Activated T-cell treated with anti-CD3 and anti-CD28 coated beads, Interleukin-2, amount 50 U/mL, for 24 hours (primary cell): ENCODE results near the gene IQCK.

Experiments
- DNase-seq: peaks from one replicate; pipeline ENCODE4 v3.0.0-alpha.2; 2020
- H3K27ac Mint-ChIP-seq: 2 replicates; pipeline ENCODE4 v1.8.0; 2020; ENCODE audit warnings: mild to moderate bottlenecking, mixed read lengths
- H3K27me3 Mint-ChIP-seq: 2 replicates; pipeline ENCODE4 v1.8.0; 2020; ENCODE audit warnings: mixed read lengths
- H3K36me3 Mint-ChIP-seq: 2 replicates; pipeline ENCODE4 v1.8.0; 2020; ENCODE audit warnings: low read depth, mixed read lengths
- H3K4me1 Mint-ChIP-seq: 2 replicates; pipeline ENCODE4 v1.8.0; 2020; ENCODE audit warnings: low read depth, mixed read lengths
- H3K4me3 Mint-ChIP-seq: 2 replicates; pipeline ENCODE4 v1.8.0; 2020; ENCODE audit warnings: mild to moderate bottlenecking, moderate library complexity, mixed read lengths
- H3K9me3 Mint-ChIP-seq: 2 replicates; pipeline ENCODE4 v1.8.0; 2020; ENCODE audit warnings: mixed read lengths

The IQCK gene

DNA sequence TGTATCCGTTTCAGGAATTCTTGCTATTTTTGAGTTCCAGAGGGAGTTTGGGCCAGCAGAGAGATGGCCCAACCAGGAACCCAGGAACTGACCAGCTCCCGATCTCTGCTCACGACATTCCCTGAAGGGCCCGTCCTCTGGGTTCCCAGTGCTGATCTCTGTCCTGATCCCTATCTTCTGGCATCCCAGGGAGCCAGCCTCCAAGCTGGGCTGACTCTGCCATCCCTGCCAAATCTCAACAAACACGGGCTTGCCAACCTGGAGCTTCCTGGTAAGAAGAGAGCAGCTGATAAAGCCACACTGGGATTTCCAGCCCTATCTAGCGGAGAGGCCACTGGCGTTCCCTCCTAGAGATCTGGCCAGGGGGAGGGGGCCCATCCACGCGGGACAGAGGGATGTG, 150.3 kb downstream of the IQCK start:
- no peaks in the 10 kb centered on the region for H3K36me3 Mint-ChIP-seq
- no peak overlapping the region for H3K4me3 Mint-ChIP-seq
- H3K4me1 Mint-ChIP-seq = no peaks in the 10 kb centered on the region

DNA sequence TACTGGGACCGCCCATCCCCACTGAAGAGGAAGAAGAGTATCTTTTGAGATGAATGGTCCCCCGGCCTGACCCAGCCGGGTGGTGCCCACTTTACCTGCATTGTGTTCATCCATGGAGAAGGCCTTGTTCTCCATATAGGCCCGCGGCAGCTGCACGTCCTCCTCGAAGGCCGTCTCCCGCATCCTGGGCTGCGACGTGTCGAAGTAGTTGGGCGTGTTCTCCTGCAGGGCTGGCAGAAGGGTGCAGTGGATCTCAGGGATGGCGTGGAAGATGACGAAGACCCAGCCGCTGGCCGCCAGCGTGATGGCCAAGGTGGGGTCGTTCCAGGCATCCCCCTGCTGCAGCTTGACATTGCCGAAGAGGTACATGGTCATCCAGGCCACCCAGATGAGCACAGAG, 153.7 kb downstream of the IQCK start:
- H3K36me3 Mint-ChIP-seq = no peaks in the 10 kb centered on the region
- DNase-seq = no peak
- H3K4me1 Mint-ChIP-seq = no peaks in the 10 kb centered on the region
- no peak overlapping the region for H3K4me3 Mint-ChIP-seq
- H3K27ac Mint-ChIP-seq = no peak overlapping the region
- H3K9me3 Mint-ChIP-seq = no peaks in the 10 kb centered on the region
- peaks cover 3% of the 10 kb centered on the region for H3K27me3 Mint-ChIP-seq

More for the DNA sequence above, 150.3 kb downstream of the IQCK start:
- DNase-seq = no peak
- no peak overlapping the region for H3K27ac Mint-ChIP-seq
- H3K27me3 Mint-ChIP-seq = peaks cover 3% of the 10 kb centered on the region
- no peaks in the 10 kb centered on the region for H3K9me3 Mint-ChIP-seq

DNA sequence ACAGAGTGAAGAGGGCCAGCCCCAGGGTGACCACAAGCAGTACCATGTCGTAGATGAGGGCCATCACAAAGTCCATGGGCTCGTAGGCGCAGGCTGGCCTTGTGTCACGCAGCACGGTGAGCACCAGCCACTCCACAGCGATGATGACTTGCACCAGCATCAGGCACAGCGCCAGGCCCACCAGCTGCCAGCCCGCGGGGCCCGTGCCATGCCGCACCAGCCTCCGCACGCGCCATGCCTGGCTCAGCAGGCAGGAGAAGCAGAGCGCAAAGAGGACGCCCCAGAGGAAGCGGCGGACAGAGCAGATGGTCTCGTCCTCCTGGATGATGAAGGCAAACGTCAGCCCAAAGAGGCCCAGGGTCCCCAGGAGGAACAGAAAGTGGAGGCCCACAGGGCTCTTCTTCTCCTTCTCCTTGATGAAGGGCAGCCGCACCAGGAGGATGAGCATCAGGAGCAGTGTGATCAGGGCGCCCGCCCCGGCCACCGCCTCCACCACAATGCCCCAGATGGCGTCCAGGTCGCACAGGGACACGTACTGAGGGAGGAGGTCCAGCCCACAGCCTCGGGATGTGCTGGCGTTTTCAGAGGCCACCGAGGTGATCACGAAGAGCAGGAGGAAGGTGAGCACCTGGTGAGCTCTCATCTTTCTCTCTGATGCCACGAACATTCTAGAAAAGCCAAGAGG, 154.2 kb downstream of the IQCK start:
- H3K4me1 Mint-ChIP-seq = no peaks in the 10 kb centered on the region
- peaks cover 3% of the 10 kb centered on the region for H3K27me3 Mint-ChIP-seq
- no peak overlapping the region for H3K27ac Mint-ChIP-seq
- no peaks in the 10 kb centered on the region for H3K9me3 Mint-ChIP-seq
- no peaks in the 10 kb centered on the region for H3K36me3 Mint-ChIP-seq
- no peak overlapping the region for H3K4me3 Mint-ChIP-seq
- no peak for DNase-seq

DNA sequence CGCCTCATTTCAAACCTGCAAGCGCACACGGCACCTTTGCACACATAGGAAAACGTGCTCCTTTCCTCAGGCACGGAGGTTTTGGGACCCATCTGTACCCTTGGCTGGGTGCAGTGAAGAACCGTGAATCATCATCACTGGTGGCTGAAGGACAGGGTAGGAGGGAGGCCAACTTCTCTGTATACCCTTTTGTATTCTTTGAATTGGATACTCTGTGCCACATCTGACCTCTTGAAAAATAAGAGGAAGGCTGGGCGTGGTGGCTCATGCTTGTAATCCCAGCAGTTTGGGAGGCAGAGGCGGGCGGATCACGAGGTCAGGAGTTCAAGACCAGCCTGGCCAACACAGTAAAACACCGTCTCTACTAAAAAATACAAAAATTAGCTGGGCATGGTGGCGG, 154.9 kb downstream of the IQCK start:
- no peaks in the 10 kb centered on the region for H3K9me3 Mint-ChIP-seq
- no peak overlapping the region for H3K27ac Mint-ChIP-seq
- H3K4me1 Mint-ChIP-seq = no peaks in the 10 kb centered on the region
- DNase-seq = no peak
- H3K4me3 Mint-ChIP-seq = no peak overlapping the region
- H3K27me3 Mint-ChIP-seq = peaks cover 3% of the 10 kb centered on the region
- no peaks in the 10 kb centered on the region for H3K36me3 Mint-ChIP-seq

DNA sequence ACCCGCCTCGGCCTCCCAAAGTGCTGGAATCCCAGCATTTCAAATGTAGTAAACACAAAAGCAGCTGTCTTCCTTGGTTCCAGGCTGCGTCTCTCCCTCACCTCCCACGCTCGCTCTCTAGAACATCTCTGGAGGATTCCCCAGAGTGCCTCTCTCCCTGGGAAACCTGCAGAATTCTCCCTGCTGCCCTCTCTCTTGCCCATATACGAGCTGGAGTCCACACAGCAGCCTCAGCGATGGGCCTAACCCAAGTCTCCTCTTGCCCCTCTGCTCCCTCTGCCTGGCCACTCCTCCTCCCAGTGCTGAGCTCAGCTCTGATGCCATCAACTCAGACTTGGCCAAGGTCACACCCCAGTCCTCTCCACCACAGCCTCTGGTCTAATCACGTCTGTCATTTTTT, 156.0 kb downstream of the IQCK start:
- Mint-ChIP-seq H3K4me1 (no peaks in the 10 kb centered on the region), H3K27me3 (no peaks in the 10 kb centered on the region), H3K9me3 (no peaks in the 10 kb centered on the region), H3K27ac (no peak overlapping the region), H3K36me3 (no peaks in the 10 kb centered on the region), H3K4me3 (no peak overlapping the region)
- no peak for DNase-seq

DNA sequence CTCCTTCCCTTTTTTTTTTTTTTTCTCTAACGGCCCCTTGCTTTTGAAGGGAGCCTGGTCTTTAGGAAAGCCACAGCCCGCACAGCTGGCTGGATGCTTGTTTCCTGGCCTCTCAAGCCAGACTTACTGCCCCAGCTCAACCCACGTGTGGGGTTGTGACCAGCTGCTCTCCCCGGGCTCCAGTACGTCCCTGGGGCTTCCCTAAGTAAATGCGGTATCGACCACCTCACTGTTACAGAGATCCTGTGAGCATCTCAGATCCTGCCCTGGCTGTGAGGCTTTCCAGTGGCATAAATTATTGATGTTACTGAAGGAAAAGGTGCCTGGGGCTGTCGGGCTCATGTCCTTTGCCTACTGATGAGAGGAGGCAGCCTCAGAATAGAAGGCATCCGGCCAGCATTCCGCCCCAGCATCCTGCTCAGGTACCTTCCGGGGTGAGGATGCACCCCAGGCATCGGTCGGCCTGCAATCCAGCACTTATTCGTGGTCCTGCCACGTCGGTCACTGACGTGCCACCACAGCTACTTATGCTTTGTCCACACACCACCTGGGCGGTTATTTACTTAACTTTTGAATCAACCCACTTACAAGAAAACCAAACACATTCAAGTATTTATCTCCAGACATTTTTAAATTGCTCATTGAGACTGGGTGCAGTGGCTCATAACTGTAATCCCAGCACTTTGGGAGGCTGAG, 156.9 kb downstream of the IQCK start:
- H3K36me3 Mint-ChIP-seq = no peaks in the 10 kb centered on the region
- H3K27ac Mint-ChIP-seq = no peak overlapping the region
- H3K4me1 Mint-ChIP-seq = no peaks in the 10 kb centered on the region
- DNase-seq = no peak
- no peaks in the 10 kb centered on the region for H3K27me3 Mint-ChIP-seq
- no peaks in the 10 kb centered on the region for H3K9me3 Mint-ChIP-seq
- H3K4me3 Mint-ChIP-seq = no peak overlapping the region

DNA sequence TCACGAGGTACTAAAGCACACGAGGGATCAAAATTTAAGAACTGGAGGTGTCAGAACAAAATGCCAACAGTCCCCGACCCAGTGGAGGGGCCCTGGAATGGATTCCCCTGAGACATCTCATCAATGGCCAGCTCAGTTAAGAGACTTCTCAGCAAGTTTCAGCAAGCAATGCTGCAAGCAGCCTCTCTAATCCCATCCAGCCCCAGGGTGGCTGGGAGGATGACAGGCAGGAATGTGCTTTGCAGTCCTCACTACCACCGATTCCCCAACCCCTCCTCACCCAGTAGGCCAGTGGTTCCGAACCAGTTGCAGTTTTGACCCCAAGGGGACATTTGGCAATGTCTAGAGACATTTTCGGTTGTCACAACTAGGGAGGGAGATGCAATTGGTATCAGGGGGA, 157.8 kb downstream of the IQCK start:
- H3K4me3 Mint-ChIP-seq = no peak overlapping the region
- H3K27me3 Mint-ChIP-seq = peaks cover 2% of the 10 kb centered on the region
- H3K9me3 Mint-ChIP-seq = no peaks in the 10 kb centered on the region
- H3K36me3 Mint-ChIP-seq = no peaks in the 10 kb centered on the region
- H3K27ac Mint-ChIP-seq = no peak overlapping the region
- DNase-seq = no peak
- no peaks in the 10 kb centered on the region for H3K4me1 Mint-ChIP-seq

DNA sequence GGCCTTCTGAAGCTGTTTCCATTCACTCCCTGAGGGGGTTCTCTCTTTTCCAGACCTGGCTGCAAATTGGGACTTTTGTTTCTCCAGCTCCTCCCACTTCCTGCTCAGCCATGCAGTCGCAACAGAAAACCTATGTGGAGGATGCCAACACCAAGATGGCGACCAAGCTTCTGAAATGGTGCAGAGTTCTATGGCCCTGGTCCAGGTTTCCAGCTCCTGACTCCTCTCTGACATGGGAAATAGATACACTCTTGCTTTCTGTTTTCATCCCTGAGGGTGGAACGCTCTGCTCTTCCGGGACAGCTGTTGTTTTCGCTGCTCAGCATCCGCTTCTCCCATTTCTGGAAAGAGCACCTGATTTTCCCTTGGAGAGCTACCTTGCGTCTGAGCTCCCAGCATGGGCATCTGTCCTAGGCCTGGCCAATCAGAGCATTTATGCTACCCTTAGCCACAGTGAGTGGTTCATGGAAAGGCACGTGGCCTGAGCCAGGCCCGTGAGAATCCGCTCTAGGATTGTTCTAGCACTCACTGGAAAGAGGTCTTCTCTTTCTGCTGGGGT, 158.5 kb downstream of the IQCK start:
- no peak for DNase-seq
- Mint-ChIP-seq H3K4me3 (no peak overlapping the region), H3K27ac (no peak overlapping the region), H3K9me3 (no peaks in the 10 kb centered on the region), H3K36me3 (no peaks in the 10 kb centered on the region), H3K27me3 (peaks cover 8% of the 10 kb centered on the region), H3K4me1 (no peaks in the 10 kb centered on the region)

DNA sequence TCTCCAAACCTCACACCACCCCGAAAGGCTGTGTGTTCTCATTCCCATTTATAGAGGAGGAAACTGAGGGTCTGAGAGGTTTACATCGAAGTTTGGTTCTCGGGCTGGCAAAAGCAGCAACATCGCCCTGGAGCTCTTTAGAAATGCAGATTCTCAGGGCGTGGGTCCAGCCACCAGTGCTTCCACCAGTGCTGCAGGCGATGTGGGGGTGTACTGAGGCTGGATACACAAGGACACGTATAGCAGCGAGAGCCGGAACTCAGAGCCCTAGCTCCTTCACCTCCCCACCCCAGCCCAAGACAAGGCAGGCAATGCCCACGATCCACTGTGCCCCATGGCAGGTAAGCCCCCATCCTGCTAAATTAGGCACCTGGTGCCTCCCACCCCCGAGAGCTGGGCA, 160.7 kb downstream of the IQCK start:
- peaks cover 8% of the 10 kb centered on the region for H3K4me1 Mint-ChIP-seq
- H3K4me3 Mint-ChIP-seq = no peak overlapping the region
- no peak for DNase-seq
- H3K9me3 Mint-ChIP-seq = no peaks in the 10 kb centered on the region
- H3K27me3 Mint-ChIP-seq = peaks cover 30% of the 10 kb centered on the region
- H3K27ac Mint-ChIP-seq = no peak overlapping the region
- no peaks in the 10 kb centered on the region for H3K36me3 Mint-ChIP-seq

DNA sequence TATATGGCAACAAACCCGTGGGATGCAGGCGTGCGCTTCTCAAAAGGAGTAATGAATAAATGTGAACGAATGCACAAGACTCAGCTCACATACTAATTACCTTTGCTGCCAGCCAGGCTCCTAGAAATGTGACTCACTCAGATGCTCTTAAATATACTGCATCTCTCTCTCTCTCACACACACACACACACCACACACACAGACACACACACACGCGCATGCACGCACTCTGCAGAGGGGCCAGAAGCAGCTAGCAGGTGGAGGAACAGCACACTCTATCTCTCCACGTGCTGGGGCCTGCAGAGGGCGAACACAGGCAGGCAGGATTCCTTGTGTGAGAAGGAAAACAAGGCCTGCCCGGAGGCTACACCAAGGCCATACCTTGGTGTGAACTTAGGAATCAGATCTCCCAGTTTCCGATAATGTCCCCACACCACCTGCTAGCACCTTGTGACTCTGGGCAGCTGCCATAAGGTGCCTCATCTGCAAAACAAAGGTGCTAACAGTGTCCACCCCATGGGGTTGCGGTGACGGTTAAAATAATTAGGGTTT, 161.2 kb downstream of the IQCK start:
- H3K36me3 Mint-ChIP-seq = no peaks in the 10 kb centered on the region
- peaks cover 10% of the 10 kb centered on the region for H3K4me1 Mint-ChIP-seq
- no peak for DNase-seq
- no peak overlapping the region for H3K4me3 Mint-ChIP-seq
- H3K27me3 Mint-ChIP-seq = peaks cover 34% of the 10 kb centered on the region
- H3K9me3 Mint-ChIP-seq = no peaks in the 10 kb centered on the region
- H3K27ac Mint-ChIP-seq = no peak overlapping the region

DNA sequence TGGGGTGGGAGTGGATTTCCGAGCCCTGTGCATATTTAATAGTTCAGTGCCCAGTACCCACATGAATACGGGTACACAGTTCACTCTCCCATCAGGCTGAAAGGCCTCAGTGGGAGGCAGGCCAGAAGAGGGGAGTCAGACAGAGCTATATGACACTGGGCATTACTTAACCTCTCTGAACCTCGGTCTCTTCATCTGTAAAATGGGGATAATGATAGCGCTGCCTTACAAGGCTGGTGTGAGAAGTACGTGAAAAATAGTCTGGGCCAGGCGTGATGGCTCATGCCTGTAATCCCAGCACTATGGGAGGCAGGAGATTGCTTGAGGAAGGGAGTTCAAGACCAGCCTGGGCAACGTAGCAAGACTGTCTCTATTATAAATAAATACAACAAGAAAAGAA, 163.0 kb downstream of the IQCK start:
- Mint-ChIP-seq H3K4me1 (peaks cover 21% of the 10 kb centered on the region), H3K27me3 (peaks cover 48% of the 10 kb centered on the region), H3K36me3 (no peaks in the 10 kb centered on the region), H3K9me3 (no peaks in the 10 kb centered on the region), H3K27ac (no peak overlapping the region), H3K4me3 (no peak overlapping the region)
- DNase-seq = no peak

DNA sequence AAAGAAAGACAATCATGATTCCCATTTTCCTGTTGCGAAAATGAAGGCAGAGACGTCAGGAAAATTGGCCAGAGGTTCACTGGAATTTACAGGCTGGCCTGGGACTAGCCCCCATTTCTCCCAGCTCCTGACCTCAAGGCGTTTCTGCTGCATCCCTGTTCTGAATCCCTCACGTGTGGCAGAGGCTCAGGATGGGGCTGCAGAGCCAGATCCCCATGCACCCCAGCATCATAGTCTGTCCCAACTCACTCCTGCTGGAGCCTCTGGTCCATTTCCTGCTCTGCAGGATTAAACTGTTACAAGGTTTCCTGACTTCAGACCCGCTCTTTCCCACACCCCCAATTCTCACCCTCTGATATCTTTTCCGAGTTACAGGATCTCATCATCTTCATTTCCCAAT, 163.7 kb downstream of the IQCK start:
- Mint-ChIP-seq H3K27me3 (peaks cover 53% of the 10 kb centered on the region), H3K36me3 (no peaks in the 10 kb centered on the region), H3K27ac (no peak overlapping the region), H3K4me1 (peaks cover 28% of the 10 kb centered on the region), H3K9me3 (no peaks in the 10 kb centered on the region), H3K4me3 (no peak overlapping the region)
- DNase-seq = no peak

DNA sequence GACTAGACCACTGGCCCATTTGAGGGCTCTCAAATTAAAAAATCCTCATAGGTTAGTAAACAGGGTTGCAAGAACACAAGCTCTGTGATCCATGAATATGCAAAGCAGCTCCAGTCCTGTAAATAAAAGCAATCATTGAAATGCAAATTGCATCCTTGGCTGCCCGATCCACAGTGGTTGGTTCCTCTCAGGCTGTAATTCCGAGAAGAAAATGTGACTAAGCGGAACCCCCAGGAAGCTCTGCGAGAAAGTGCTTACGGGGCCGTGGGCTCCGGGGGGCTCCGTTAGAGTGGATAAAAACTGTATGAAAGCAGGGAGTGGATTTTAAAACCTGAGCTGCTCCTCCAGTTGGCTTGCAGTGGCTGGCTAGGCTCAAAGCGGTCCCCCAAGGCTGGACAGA, 164.1 kb downstream of the IQCK start:
- Mint-ChIP-seq H3K36me3 (no peaks in the 10 kb centered on the region), H3K27me3 (peaks cover 53% of the 10 kb centered on the region)
- DNase-seq = no peak

DNA sequence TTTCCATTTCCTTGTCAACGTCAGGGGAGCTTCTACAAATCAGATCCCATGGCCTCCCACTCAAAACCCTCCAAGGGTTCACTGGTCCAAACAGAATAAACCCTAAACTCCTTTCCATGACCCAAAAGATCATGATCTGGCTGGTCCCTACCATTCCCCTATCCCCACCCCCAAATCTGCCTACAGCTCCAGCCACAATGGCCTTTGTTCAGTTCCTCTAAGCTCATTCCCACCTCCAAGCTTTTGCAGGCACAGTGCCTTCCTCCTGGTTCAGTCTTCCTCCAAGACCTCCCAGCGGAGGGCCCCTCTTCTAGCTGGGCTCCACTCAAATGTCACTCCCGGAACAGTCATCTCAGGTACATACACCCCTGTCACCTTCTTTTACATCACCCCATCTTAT, 164.6 kb downstream of the IQCK start:
- Mint-ChIP-seq H3K4me3 (no peak overlapping the region), H3K9me3 (no peaks in the 10 kb centered on the region), H3K27me3 (peaks cover 53% of the 10 kb centered on the region), H3K4me1 (peaks cover 29% of the 10 kb centered on the region), H3K27ac (no peak overlapping the region), H3K36me3 (no peaks in the 10 kb centered on the region)
- DNase-seq = no peak

More for the DNA sequence above, 164.1 kb downstream of the IQCK start:
- H3K27ac Mint-ChIP-seq = no peak overlapping the region
- no peaks in the 10 kb centered on the region for H3K9me3 Mint-ChIP-seq
- no peak overlapping the region for H3K4me3 Mint-ChIP-seq
- H3K4me1 Mint-ChIP-seq = peaks cover 29% of the 10 kb centered on the region

DNA sequence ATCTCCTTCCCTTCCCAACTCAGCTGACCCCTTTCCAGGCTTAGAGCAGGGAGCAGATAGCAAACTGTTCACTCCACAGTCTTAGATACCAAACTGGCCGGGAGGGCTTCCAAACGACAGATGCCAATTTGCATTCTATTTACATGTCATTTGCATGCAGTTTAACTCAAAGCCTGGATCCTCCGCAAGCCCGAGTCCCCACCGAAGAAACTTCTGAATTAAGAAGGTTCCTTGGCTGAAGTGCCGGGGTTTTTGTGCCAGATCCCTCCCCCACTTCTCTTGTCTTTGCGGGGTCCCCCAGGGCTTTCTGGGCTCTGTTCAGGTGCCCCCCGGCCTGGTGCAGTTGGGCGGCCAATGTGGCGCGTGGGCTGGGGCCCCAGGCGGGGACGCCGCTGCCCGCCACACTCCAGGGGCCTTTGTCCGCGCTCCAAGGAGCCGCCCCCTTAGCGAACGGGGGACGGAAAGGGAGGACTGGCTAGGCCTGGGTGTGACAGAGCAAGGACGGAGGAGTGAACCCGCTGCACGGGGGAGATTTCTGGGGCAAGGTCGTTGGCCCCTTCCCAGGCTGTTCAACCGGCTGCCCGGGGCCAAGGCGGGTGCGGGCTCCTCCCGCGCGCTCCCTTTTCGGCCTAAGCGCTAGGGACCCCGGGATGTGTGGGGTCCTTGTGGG, 165.4 kb downstream of the IQCK start:
- peak overlapping the region; percentile 27 for H3K4me3 Mint-ChIP-seq
- peaks cover 53% of the 10 kb centered on the region for H3K27me3 Mint-ChIP-seq
- no peak overlapping the region for H3K27ac Mint-ChIP-seq
- H3K9me3 Mint-ChIP-seq = no peaks in the 10 kb centered on the region
- DNase-seq = peak; percentile 43
- peaks cover 29% of the 10 kb centered on the region for H3K4me1 Mint-ChIP-seq
- H3K36me3 Mint-ChIP-seq = no peaks in the 10 kb centered on the region
